Type B pancreatic cell (in vitro differentiated cells): ENCODE measurements around the gene OSBPL2. TPM values are rescaled to one million over a fixed set of nuclear protein-coding genes. Genes with fewer than 3 reads are reported as not detected.

Source experiments
- DNase-seq: peaks from one replicate; pipeline ENCODE4 v3.0.0; 2021; ENCODE audit warnings: mixed read lengths; ENCODE audit not compliant: unreplicated experiment; ENCODE audit errors: extremely low spot score
- H3K27ac Mint-ChIP-seq: 2 replicates; pipeline ENCODE4 v1.8.0; 2021; ENCODE audit warnings: mild to moderate bottlenecking, mixed read lengths
- H3K27me3 Mint-ChIP-seq: 2 replicates; pipeline ENCODE4 v1.8.0; 2021; ENCODE audit warnings: mixed read lengths
- H3K36me3 Mint-ChIP-seq: 2 replicates; pipeline ENCODE4 v1.8.0; 2021; ENCODE audit warnings: mixed read lengths
- H3K4me1 Mint-ChIP-seq: one replicate; pipeline ENCODE4 v1.8.0; 2021; ENCODE audit warnings: mixed read lengths; ENCODE audit not compliant: unreplicated experiment
- H3K4me3 Mint-ChIP-seq: 2 replicates; pipeline ENCODE4 v1.8.0; 2021; ENCODE audit warnings: mild to moderate bottlenecking, mixed read lengths
- H3K9me3 Mint-ChIP-seq: 2 replicates; pipeline ENCODE4 v1.8.0; 2021; ENCODE audit warnings: mixed read lengths
- CTCF ChIP-seq: fragments of 200-600 bp; sonication (generic); conservative IDR thresholded peaks from 2 replicates; pipeline ENCODE4 v1.5.0; 2021; ENCODE audit warnings: antibody characterized with exemption, mild to moderate bottlenecking
- total RNA-seq: library from RNA; stranded (reverse); gene quantifications from 2 replicates; pipeline ENCODE4 v1.2.1, GENCODE V29; 2021; ENCODE audit warnings: low replicate concordance

Gene OSBPL2
- total RNA-seq, 1 donor from 2014 or later, result 43.7 TPM

GRCh38 chr20:62267543-62267942 lies 29.2 kb downstream of the OSBPL2 start:
- Mint-ChIP-seq H3K36me3 (peaks cover 14% of the 10 kb centered on the region), H3K9me3 (no peaks in the 10 kb centered on the region), H3K27ac (peak overlapping the region; percentile 77), H3K4me1 (no peaks in the 10 kb centered on the region), H3K4me3 (peak overlapping the region; percentile 34), H3K27me3 (no peaks in the 10 kb centered on the region)
- TF ChIP-seq CTCF, result no peak
- DNase-seq, result no peak

DNA sequence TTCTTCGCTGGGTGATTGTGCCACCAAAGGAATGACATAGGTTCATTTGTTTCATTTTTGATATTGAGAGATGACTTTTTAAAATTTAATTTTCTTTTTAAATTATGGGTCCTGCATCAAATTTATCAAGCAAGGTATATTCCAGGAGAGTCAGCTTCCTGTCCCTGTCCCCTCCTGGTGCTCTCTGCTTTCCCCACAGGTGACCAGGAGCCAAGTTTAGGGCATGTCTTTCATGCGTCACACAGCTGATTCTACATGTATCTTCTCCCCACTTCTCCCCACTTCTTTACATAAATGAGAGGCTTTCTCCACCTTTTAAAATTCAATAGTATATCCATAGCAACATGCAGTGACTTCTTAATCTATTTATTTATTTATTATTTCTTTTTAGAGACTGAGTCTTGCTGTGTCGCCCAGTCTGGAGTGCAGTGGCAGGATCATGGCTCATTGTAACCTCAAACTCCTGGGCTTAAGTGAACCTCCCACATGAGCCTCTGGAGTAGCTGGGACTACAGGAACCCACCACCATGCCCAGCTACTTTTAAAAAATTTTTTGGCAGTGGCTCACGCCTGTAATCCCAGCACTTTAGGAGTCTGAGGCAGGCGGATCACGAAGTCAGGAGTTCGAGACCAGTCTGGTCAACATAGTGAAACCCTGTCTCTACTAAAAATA lies 30.0 kb downstream of the OSBPL2 start:
- no peak overlapping the region for H3K27ac Mint-ChIP-seq
- no peaks in the 10 kb centered on the region for H3K4me1 Mint-ChIP-seq
- no peaks in the 10 kb centered on the region for H3K9me3 Mint-ChIP-seq
- DNase-seq, result no peak
- H3K4me3 Mint-ChIP-seq, result no peak overlapping the region
- no peak for TF ChIP-seq CTCF
- no peaks in the 10 kb centered on the region for H3K27me3 Mint-ChIP-seq
- H3K36me3 Mint-ChIP-seq, result peaks cover 19% of the 10 kb centered on the region

DNA sequence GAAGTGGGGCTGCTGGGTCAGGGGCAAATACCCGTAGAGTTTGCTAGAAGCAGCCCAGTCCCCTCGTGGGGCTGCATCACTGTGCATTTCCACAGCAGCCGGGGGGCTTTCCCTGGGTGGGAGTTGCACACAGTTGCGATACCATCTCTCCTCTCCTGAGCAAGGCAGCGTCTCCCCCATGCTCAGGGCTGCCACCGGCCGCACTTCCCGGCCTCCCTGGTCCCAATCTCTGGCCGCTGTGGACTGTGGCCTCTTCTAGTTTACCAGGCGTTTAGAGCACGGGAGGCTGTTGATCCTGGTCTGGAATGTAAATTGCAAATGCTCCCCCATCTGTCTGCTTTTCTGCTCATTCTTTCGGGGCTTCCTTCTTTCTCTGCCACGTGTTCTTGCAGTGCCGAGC lies 31.1 kb downstream of the OSBPL2 start:
- TF ChIP-seq CTCF, result no peak
- peaks cover 19% of the 10 kb centered on the region for H3K36me3 Mint-ChIP-seq

GRCh38 chr20:62269871-62270270 lies 31.6 kb downstream of the OSBPL2 start:
- DNase-seq, result no peak
- Mint-ChIP-seq H3K4me3 (no peak overlapping the region), H3K9me3 (no peaks in the 10 kb centered on the region), H3K4me1 (peaks cover 3% of the 10 kb centered on the region), H3K27me3 (no peaks in the 10 kb centered on the region), H3K27ac (no peak overlapping the region), H3K36me3 (peaks cover 15% of the 10 kb centered on the region)
- TF ChIP-seq CTCF, result no peak

More for the DNA sequence above, 31.1 kb downstream of the OSBPL2 start:
- no peaks in the 10 kb centered on the region for H3K4me1 Mint-ChIP-seq
- no peaks in the 10 kb centered on the region for H3K9me3 Mint-ChIP-seq
- H3K27ac Mint-ChIP-seq, result no peak overlapping the region
- DNase-seq, result no peak
- no peaks in the 10 kb centered on the region for H3K27me3 Mint-ChIP-seq
- no peak overlapping the region for H3K4me3 Mint-ChIP-seq

DNA sequence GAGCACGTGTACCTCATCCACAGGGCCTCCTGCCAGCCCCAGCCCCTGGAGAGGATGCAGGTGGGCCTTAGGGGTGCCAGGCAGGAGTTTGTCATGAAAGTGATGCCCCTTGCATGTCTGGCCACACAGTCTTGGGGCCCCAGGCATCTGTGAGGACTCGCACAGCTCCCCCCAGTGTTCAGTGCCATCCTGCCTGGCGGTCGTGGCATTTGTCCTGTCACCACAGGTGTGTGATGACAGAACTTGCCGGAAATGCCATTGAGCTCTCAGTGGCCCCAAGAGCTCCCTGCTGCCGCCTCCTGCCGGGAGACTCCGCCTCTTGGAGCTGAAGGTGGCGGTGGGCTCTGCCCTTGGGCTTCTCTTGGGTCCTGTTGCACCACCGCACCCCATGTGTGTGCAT lies 33.9 kb downstream of the OSBPL2 start:
- peaks cover 9% of the 10 kb centered on the region for H3K36me3 Mint-ChIP-seq
- no peak overlapping the region for H3K4me3 Mint-ChIP-seq
- TF ChIP-seq CTCF, result no peak
- H3K4me1 Mint-ChIP-seq, result peaks cover 3% of the 10 kb centered on the region
- no peak for DNase-seq
- no peaks in the 10 kb centered on the region for H3K27me3 Mint-ChIP-seq
- no peak overlapping the region for H3K27ac Mint-ChIP-seq
- H3K9me3 Mint-ChIP-seq, result no peaks in the 10 kb centered on the region
